AG09319 (cell line): ENCODE results near the gene CACNA2D3.

Experiments used
- DNase-seq: peaks from one replicate; pipeline ENCODE4 v3.0.0-alpha.2; 2010; ENCODE audit warnings: low read depth; ENCODE audit errors: extremely low read depth
- TF ChIP-seq, protein P1 (sequence below): IDR thresholded peaks from 2 replicates; pipeline ENCODE4 v1.5.1; 2011; ENCODE audit warnings: low read depth, mild to moderate bottlenecking, inconsistent platforms, low read length, moderate library complexity

Gene CACNA2D3

DNA sequence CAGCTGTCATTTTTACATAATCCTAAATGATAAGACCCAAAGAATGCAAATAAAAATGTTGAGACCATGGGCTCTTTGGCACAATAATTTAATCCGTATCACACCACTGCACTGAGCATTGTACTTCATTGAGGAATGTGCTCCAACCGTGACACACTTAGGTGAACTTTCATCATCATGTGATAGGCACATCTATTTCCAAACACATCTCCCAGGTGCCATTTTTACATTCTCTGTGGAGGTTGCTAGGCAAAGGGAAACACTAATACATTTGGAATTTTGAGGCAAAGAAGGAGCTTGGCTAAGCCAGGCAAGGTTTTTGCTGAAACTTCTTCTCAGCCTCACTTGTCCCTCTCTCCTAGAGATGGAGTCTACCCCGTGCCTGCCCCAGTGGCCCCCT is 736.8 kb downstream of the CACNA2D3 start:
- no peak for DNase-seq

DNA sequence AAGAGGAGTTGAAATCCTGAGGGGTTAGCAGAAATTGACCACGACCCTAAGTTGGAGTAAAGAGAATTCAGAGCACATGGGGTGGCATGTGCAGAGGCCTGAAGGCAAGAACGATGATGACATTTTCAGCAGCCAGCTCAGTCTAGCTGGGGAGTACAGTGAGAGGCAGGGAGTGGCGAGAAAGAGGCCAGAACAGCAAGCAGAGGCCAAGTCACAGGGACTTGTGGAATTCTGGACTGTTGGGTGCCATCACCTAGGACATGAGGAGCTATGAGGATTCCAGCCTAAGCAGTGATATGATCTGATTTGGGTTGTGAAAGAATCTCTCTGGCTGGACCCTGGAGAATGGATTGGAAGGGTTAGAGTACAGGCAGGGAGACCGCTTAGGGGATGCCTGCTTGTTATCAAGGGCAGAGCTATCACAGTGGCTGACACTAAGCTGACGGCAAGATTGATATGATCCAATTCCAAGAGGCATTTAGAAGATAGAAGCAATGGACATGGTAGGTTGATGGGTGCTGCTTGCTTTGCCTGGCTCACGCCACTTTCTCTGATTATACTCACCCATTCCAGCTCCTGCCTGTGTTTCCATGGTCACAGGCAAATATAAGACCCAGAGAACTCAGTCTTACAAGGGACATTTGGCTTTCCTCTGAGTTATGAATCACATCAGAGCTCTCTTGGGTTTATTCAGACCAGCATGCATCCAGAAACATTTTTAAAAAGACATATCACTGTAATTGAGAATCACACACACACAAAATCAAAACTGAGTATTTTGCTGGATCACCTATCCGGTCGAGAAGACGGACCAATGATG is 739.1 kb downstream of the CACNA2D3 start:
- TF ChIP-seq, protein P1, sequence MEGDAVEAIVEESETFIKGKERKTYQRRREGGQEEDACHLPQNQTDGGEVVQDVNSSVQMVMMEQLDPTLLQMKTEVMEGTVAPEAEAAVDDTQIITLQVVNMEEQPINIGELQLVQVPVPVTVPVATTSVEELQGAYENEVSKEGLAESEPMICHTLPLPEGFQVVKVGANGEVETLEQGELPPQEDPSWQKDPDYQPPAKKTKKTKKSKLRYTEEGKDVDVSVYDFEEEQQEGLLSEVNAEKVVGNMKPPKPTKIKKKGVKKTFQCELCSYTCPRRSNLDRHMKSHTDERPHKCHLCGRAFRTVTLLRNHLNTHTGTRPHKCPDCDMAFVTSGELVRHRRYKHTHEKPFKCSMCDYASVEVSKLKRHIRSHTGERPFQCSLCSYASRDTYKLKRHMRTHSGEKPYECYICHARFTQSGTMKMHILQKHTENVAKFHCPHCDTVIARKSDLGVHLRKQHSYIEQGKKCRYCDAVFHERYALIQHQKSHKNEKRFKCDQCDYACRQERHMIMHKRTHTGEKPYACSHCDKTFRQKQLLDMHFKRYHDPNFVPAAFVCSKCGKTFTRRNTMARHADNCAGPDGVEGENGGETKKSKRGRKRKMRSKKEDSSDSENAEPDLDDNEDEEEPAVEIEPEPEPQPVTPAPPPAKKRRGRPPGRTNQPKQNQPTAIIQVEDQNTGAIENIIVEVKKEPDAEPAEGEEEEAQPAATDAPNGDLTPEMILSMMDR: no peak
- no peak for DNase-seq

More for the DNA sequence above, 736.8 kb downstream of the CACNA2D3 start:
- TF ChIP-seq, protein P1: no peak

DNA sequence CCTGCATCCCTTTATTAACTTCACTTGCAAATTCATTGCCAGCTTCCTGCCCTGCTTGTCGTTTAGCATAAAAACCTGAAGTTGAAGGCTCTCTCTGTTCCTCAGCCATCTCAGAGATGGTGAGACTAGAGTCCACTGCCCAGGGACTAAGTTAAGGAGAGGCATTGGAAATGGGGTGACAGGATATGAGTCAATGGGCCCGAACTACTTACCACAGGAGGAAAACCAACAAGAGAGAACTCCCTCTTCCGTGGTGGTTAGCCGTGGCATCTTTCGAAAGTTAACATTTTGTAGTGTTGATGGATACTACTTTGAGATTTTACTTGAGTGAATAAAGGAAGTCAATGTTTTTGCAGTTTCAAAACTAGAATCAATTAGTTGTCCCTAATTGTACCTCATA is 740.2 kb downstream of the CACNA2D3 start:
- TF ChIP-seq, protein P1: no peak
- DNase-seq: no peak

- TF ChIP-seq, protein P1: no peak
- DNase-seq: no peak
These were observed 741.0 kb downstream of the CACNA2D3 start for GRCh38 chr3:54863366-54863765.

DNA sequence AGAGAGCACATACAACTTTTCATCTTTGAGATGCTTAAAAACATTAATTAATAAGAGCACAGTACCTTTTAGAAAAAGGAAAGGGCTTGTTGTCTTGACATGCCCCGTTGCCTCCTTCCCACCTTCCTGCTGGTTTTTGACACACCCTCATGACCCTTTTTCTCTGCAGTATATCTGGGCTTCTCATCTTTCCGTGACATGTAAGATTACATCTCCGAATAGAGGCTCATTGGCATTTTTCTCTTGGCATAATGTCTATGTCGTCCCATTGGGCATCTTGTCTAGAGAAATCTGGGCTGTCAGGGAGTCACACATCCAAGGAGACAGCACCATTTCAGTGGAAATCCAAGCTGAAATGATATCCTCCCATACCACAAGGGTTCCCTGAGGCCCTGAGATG is 741.4 kb downstream of the CACNA2D3 start:
- TF ChIP-seq, protein P1: no peak
- DNase-seq: no peak

GRCh38 chr3:54865316-54865715 is 743.0 kb downstream of the CACNA2D3 start:
- no peak for DNase-seq
- TF ChIP-seq, protein P1: no peak

- DNase-seq: no peak
- TF ChIP-seq, protein P1: no peak
These were observed 743.9 kb downstream of the CACNA2D3 start for GRCh38 chr3:54866251-54866650.
